GM18498 (cell line): ENCODE data around the gene PPP1R15A.
"Not testable (repeated sequence)": the region's sequence is repeated elsewhere in the genome, so short reads cannot be mapped to it uniquely, and the experiment has no call there.

ENCODE experiments used
- ATAC-seq: cut with Tn5 transposase; IDR thresholded peaks from one replicate; pipeline ENCODE4 v1.9.1; 2021; ENCODE audit warnings: mild to moderate bottlenecking, moderate library complexity; ENCODE audit not compliant: unreplicated experiment

Gene PPP1R15A

GRCh38 chr19:48872182-48872883 is at the start of gene PPP1R15A:
TSS of gene PPP1R15A (plus strand) at chr19:48872421. CDS start at chr19:48873234, 813 bp downstream.
- peak; percentile 54 for ATAC-seq

DNA sequence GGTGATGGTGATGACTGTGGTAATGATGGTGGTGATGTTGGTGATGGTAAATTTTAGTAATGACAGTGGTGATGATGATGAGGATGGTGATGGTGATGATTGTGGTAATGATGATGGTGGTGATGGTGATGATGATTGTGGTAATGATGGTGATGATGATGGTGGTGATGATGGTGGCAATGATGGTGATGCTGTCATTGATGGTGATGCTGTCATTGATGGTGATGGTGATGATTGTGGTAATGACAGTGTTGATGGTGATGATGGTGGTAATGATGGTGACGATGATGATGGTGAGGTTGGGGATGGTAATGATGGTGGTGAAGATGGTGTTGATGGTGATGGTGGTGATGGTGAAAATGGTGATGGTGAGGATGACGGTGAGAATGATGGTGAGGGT is 49.7 kb upstream of the PPP1R15A start:
- no peak for ATAC-seq

GRCh38 chr19:48826606-48827020 is 45.6 kb upstream of the PPP1R15A start:
- no peak for ATAC-seq

DNA sequence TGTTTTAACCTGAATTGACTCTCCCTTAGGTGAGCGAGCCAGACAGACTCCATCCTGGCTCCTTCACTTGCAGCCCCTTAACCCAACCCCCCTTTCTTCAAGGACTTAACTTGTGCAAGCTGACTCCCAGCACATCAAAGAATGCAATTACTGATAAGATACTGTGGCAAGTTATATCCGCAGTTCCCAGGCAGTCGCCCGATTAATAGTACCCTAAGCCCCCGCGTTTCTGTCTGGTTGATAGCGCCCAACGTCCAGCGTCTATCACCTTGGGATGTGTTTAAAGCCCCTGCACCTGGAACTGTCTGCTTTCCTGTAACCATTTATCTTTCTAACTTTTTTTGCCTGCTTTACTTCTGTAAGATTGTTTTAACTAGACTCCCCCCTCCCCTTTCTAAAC is 42.1 kb upstream of the PPP1R15A start:
- no peak for ATAC-seq

DNA sequence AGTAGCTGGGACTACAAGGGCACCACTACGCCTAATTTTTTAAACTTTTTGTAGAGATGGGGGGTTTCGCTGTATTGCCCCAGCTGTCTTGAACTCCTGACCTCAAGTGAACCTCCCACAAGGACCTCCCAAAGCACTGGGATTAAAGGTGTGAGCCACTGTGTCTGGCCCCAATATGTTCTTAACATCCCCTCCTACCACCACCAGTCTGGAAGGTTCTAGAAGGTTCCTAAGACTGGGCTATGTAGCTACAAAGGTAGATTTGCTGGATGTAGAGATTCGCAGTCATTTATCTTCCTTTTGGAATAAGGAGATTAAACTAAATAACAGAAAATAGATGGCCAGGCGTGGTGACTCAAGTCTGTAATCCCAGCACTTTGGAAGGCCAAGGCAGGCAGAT is 41.3 kb upstream of the PPP1R15A start:
- no peak for ATAC-seq

DNA sequence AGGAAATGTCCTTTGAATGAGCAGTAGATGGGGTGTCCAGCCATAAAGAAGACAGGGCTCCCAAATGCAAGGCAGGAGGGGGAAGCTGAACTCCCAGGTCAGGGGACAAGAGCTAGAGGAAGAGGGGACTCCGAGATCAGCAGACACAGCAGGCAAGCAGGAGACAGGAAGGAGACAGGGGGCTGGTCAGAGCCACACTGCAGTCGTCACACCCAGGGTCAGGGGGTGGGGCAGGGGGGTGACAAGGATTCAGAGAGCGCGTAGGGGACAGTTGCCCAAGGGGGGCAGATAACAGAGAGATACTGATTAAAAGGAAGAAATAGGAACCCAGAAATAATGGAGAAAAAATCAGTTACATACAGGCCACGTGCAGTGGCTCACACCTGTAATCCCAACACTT is 39.2 kb upstream of the PPP1R15A start:
- ATAC-seq: no peak

DNA sequence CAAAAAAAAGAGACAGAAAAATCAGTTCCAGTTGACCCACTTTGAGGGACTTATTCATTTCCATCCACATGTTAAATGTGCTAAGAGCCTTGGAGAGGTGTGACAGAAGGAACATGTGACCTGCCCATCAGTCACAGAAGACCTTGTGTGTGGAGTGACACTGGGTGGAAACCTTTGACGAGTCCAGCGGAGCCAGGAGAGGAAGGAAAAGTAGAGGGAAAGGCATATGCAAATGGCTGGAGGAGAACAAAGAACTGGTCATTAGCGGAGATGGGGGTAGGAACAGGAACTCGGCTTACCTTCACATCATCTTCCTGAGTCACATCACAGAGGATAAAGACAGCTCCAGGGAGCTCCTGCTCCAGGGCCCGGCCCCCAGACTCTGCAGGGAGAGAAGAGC is 38.2 kb upstream of the PPP1R15A start:
- ATAC-seq: no peak

DNA sequence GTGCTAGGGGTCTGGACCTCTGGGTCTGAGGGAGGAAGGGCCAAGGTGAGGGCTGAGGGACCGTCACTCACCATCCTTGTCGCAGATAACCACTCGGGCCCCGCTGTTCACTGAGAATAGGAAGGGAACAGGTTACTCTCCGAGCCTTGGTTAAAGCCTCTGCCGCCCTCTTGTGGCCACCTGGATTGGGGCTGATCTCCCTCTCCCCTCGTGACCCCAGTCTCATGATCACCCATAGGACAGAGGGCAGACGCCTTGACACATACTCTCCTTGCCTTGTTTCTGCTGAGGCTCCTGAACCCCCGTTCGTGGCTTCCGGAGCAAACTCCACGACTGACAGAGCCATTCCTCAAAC is 36.5 kb upstream of the PPP1R15A start:
- ATAC-seq: peak; percentile 72

GRCh38 chr19:48836089-48837017 is 35.9 kb upstream of the PPP1R15A start, which contains the start of gene HSD17B14:
TSS of gene HSD17B14 (minus strand) at chr19:48836491. CDS start at chr19:48836411, 80 bp downstream.
- peak; percentile 4 for ATAC-seq

- peak; percentile 69 for ATAC-seq
Observed at GRCh38 chr19:48837051-48837524, 35.1 kb upstream of the PPP1R15A start.

DNA sequence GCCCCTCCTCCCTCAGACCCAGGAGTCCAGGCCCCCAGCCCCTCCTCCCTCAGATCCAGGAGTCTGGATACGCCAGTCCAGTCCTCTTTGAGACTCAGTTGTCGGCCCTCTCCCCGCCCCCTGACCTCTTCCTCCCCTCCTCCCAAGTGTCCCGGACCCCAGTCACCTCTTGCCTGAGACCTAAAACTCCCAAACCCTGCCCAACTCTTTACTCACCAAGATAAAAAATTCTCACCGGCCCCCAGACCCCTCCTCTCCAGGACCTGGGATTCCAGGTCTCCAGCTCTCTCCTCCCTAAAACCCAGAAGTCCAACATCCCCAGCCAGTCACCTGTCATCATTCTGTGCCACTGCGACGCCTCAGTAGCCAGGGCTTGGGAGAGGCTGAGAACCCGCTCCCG is 34.5 kb upstream of the PPP1R15A start:
- ATAC-seq: no peak

DNA sequence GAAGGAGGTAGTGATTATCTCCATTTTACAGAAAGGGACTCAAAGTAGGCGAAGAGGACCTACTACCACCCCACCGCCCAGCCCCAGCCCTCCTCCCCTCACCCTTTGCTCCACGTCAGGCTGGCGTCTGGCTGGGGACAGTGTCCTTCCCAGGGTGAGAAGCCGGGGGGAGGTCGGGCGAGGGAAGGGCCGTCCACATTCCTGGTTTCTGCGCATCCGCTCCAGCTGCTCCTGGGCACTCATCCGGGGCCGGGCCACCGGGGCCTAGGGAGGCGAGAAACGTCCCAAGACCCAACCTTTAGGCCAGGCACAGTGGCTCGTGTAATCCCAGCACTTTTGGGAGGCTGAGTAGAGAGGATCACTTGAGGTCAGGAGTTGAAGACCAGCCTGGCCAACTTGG is 31.2 kb upstream of the PPP1R15A start:
- ATAC-seq: no peak

DNA sequence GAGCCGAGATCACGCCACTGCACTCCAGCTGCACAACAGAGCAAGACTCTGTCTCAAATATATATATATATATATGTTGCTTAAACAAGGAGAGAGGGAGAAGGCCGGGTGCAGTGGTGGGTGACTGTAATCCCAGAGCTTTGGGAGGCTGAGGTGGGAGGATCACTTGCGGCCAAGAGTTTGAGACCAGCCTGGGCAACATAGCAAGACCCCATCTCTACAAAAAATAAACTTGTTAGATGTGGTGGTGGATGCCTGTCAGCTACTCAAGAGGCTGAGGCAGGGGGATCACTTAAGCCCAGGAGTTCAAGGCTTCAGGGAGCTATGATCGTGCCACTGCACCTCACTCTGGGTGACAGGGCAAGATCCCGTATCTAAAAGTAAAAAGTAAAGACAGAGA is 30.6 kb upstream of the PPP1R15A start:
- ATAC-seq: no peak

- no peak for ATAC-seq
Observed at GRCh38 chr19:48842789-48843162, 29.4 kb upstream of the PPP1R15A start.

- ATAC-seq: no peak
Observed at GRCh38 chr19:48844472-48844871, 27.7 kb upstream of the PPP1R15A start.

GRCh38 chr19:48845384-48845783 is 26.8 kb upstream of the PPP1R15A start:
- ATAC-seq: no peak

GRCh38 chr19:48846659-48847058 is 25.6 kb upstream of the PPP1R15A start:
- not testable (repeated sequence) for ATAC-seq

DNA sequence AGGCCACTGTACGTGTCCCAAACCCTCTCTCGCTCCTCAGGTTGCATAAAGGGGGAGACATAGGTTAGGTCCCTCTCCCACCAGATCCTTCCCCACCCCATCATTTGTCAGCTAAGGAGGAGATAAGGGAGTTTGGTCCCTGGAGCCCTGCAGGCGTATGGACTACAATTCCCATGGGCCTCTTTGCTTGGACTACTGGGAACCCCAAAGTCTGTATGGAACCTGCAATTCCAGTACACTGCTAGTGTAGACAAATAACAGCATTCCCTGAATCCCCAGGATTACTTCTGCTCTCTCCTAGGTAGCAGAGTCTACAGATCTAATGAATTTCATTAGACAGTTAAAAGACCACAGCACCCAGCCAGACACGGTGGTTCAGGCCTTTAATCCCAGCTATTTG is 19.9 kb upstream of the PPP1R15A start:
- no peak for ATAC-seq

DNA sequence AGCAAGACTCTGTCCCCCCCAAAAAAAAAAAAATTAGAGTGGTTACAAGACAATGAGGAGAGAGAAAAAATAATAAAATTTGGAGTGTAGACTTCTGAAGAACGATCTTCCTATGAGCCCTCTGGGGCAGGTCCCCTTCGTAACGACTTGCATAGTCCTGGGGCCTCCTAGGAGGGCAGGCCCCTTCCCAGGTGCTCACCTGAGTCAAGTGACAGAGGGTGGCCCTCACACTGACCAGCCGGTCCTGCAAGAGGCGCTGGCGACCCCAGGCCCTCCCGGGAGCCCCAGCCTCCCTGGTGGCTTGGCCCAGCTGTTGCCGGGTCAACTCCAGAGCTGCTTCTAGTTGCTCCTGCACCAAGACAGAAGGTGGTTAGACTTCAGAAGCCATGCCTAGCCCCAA is 18.7 kb upstream of the PPP1R15A start:
- no peak for ATAC-seq

DNA sequence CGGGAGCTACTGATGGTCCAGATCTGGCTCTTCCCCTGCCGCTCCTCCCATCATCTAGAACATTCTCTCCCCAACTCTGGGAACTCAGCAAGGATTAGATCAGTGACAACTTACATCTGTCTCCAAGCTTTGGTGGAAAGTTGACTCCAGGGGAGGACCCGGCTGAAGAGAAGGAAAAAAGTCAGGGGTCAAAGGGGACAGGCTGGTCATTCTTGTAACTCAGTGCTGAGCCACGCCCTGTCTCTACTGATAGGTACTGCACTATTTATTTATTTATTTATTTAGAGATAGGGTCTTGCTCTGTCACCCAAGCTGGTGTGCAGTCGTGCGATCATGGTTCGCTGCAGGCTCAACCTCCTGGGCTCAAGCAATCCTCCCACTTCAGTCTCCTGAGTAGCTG is 18.1 kb upstream of the PPP1R15A start:
- ATAC-seq: no peak

- ATAC-seq: no peak
Observed at GRCh38 chr19:48856921-48857320, 15.3 kb upstream of the PPP1R15A start.
